Progenitor cell of endocrine pancreas (in vitro differentiated cells): Measurements from ENCODE around the gene GLRX. TPM values are rescaled to one million over a fixed set of nuclear protein-coding genes. Genes with fewer than 3 reads are reported as not detected.
"Not testable (repeated sequence)": the region's sequence is repeated elsewhere in the genome, so short reads cannot be mapped to it uniquely, and the experiment has no call there.

Source experiments
- DNase-seq: peaks from one replicate; pipeline ENCODE4 v3.0.0; 2021; ENCODE audit warnings: low spot score; ENCODE audit not compliant: unreplicated experiment
- H3K27ac Mint-ChIP-seq: 2 replicates; pipeline ENCODE4 v1.8.0; 2021; ENCODE audit warnings: mild to moderate bottlenecking, moderate library complexity, mixed read lengths
- H3K27me3 Mint-ChIP-seq: 2 replicates; pipeline ENCODE4 v1.8.0; 2021; ENCODE audit warnings: mixed read lengths
- H3K36me3 Mint-ChIP-seq: 2 replicates; pipeline ENCODE4 v1.8.0; 2022; ENCODE audit warnings: mixed read lengths; ENCODE audit not compliant: insufficient read depth
- H3K4me1 Mint-ChIP-seq: 2 replicates; pipeline ENCODE4 v1.8.0; 2021; ENCODE audit warnings: low read depth, mixed read lengths
- H3K4me3 Mint-ChIP-seq: 2 replicates; pipeline ENCODE4 v1.8.0; 2021; ENCODE audit warnings: low read depth, mild to moderate bottlenecking, moderate library complexity, mixed read lengths
- H3K9me3 Mint-ChIP-seq: 2 replicates; pipeline ENCODE4 v1.8.0; 2021; ENCODE audit warnings: low read depth, mixed read lengths
- long read RNA-seq: library from polyadenylated mRNA; unstranded; transcript quantifications from one replicate; pipeline ENCODE4 v2.0.0, GENCODE V29; 2020
- total RNA-seq: library from RNA; stranded (reverse); gene quantifications from 2 replicates; pipeline ENCODE4 v1.2.1, GENCODE V29; 2021
- TF ChIP-seq, protein P1 (sequence below): fragments of 200-600 bp; sonication (generic); IDR thresholded peaks from one replicate; pipeline ENCODE4 v1.5.0; 2021; ENCODE audit warnings: antibody characterized with exemption, mild to moderate bottlenecking; ENCODE audit not compliant: unreplicated experiment

Gene GLRX, protein sequence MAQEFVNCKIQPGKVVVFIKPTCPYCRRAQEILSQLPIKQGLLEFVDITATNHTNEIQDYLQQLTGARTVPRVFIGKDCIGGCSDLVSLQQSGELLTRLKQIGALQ
- total RNA-seq, result 11.6 and 12.7 TPM in 2 replicates
- long read RNA-seq, partial matches to known transcripts, result 0 of 11 reads
- long read RNA-seq, other reads (novel, unspliced or antisense), result 7 of 11 reads

DNA sequence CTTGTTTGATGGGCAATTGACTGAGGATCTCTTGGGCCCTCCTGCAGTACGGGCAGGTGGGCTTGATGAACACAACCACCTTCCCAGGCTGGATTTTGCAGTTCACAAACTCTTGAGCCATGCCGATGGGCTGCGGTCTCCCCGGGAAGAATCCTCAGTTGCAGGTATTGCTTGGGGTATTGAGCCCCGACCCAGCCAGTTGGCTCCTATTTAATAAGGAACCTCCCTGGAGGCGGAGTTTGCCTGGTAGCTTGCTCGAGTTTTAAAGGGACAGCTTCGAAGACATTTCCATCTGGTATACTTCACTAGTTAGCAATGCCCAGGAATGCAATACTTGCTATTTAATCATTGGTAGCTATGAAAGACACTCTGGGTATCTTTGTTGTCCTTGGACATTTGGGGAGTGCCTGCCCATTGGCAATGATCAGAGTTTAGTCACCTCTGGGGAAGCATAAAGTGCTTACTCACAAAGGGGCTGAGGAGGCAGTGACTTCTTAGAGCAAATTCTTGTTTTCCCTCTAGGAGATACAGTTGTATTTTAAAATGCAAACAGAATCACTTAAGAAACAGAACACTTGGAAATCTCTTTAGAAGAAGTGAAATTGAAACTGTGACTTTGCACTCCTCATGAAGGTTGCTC is at the start of gene GLRX:
GLRX (minus strand) TSS at position 185 of the 640 bp plus-strand sequence; CDS start at position 121, 64 bp downstream.
- H3K4me1 Mint-ChIP-seq, result peaks cover 32% of the 10 kb centered on the region
- no peaks in the 10 kb centered on the region for H3K36me3 Mint-ChIP-seq
- no peaks in the 10 kb centered on the region for H3K9me3 Mint-ChIP-seq
- peaks cover 4% of the 10 kb centered on the region for H3K27me3 Mint-ChIP-seq
- H3K27ac Mint-ChIP-seq, result peak within 1 kb of the TSS; percentile 92
- DNase-seq, result peak; percentile 10
- H3K4me3 Mint-ChIP-seq, result peak within 1 kb of the TSS; percentile 88
- TF ChIP-seq, protein P1, sequence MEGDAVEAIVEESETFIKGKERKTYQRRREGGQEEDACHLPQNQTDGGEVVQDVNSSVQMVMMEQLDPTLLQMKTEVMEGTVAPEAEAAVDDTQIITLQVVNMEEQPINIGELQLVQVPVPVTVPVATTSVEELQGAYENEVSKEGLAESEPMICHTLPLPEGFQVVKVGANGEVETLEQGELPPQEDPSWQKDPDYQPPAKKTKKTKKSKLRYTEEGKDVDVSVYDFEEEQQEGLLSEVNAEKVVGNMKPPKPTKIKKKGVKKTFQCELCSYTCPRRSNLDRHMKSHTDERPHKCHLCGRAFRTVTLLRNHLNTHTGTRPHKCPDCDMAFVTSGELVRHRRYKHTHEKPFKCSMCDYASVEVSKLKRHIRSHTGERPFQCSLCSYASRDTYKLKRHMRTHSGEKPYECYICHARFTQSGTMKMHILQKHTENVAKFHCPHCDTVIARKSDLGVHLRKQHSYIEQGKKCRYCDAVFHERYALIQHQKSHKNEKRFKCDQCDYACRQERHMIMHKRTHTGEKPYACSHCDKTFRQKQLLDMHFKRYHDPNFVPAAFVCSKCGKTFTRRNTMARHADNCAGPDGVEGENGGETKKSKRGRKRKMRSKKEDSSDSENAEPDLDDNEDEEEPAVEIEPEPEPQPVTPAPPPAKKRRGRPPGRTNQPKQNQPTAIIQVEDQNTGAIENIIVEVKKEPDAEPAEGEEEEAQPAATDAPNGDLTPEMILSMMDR, result no peak

DNA sequence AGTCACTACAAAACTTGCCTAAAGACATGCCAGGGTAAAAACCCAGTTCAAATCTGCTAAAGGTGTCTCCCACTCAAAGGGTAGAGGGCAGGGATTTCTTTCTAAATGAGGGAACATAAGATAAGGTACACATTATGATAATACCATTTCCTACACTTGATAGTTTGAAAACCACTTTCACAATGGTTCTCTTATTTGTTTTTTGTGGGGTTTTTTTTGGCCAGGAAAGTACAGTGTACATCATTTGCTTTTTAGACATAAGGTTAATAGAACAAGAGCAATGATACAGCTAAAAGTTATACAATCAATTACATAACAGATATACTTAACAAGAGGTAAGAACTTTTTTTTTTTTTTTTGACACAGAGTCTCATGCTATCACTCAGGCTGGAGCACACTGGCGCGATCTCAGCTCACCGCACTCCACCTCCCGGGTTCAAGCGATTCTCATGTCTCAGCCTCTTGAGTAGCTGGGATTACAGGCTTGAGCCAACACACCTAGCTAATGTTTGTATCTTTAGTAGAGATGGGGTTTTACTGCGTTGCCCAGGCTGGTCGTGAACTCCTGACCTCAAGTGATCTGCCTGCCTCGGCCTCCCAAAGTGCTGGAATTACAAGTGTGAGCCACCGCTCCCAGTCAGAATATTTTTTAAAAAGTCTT is 48.8 kb upstream of the GLRX start:
- no peak overlapping the region for H3K4me3 Mint-ChIP-seq
- peaks cover 4% of the 10 kb centered on the region for H3K4me1 Mint-ChIP-seq
- H3K27ac Mint-ChIP-seq, result no peak overlapping the region
- TF ChIP-seq, protein P1, result no peak
- no peak for DNase-seq
- peaks cover 8% of the 10 kb centered on the region for H3K9me3 Mint-ChIP-seq
- H3K36me3 Mint-ChIP-seq, result no peaks in the 10 kb centered on the region
- H3K27me3 Mint-ChIP-seq, result no peaks in the 10 kb centered on the region

DNA sequence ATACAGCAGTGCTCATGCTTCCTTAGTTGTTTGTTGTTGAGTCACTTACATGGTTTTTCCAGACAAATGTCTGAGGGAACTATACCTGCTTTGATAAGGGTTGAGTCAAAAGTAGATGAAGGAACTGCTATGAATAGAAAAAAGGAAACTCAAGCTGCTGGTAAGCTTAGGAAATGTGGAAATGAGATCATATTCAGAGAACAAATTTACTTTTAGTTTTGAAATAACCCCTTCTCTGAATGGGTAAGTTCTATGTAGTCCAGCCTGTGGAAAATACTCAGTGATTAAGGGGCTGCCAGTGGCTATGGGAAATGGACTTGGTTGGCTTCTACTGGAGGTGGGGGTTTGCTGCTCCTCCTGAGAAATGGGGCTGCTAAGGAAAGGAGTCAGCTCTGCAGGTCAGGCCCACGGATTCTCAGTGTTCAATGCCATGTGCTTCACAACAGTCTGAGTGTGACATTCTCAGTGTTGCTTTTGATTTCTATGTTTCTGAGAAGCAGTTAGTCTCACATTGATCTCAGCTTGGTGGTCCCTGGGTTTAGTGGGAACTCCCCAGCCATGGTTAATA is 47.7 kb upstream of the GLRX start:
- Mint-ChIP-seq H3K9me3 (peaks cover 8% of the 10 kb centered on the region), H3K4me1 (peaks cover 8% of the 10 kb centered on the region), H3K27ac (peak overlapping the region; percentile 52), H3K36me3 (no peaks in the 10 kb centered on the region), H3K4me3 (no peak overlapping the region), H3K27me3 (no peaks in the 10 kb centered on the region)
- TF ChIP-seq, protein P1, result no peak
- DNase-seq, result no peak

DNA sequence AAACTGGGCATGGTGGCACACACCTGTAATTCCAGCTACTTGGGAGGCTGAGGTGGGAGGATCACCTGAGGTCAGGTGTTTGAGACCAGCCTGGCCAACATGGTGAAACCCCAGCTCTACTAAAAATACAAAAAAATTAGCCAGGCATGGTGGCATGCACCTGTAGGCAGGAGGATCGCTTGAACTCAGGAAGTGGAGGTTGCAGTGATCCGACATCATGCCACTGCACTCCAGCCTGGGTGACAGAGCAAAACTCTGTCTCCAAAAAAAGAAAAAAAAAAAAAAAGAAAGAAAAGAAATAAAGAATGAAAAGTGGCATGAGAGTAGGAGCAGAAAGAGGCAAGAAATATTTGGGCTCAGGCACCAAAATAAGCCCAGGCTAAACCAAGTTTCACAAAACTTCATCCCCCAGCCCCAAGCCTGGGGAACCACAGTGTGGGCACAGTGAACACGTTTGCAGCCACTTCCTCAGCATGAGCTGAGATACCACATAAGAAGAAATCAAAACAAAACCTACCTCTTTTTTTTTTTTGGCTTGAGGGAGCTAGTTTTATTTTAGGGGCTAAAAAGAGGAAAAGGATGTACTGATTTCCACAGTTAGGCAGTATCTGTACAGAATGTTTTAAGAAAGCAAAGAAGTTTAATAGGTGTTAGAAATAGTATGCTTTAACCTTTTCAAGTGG is 46.8 kb upstream of the GLRX start:
- peaks cover 15% of the 10 kb centered on the region for H3K4me1 Mint-ChIP-seq
- H3K27me3 Mint-ChIP-seq, H3K4me3 Mint-ChIP-seq, H3K36me3 Mint-ChIP-seq, DNase-seq: not testable (repeated sequence)
- peak overlapping the region; percentile 41 for H3K27ac Mint-ChIP-seq
- H3K9me3 Mint-ChIP-seq, result peaks cover 10% of the 10 kb centered on the region

DNA sequence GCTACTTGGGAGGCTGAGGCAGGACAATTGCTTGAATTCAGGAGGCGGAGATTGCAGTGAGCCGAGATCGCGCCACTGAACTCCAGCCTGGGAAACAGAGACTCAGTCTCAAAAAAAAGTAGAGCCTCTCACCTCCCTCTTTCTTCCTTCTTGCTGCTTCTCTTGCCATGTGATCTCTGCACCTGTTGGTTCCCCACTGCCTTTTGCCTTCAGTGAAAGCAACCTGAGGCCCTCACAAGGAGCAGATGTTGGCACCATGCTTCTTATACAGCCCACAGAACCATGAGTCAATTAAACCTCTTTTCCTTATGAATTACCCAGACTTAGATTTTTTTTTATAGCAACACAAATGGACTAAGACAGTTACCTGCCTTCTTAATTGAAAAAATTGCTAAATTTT is 45.6 kb upstream of the GLRX start:
- Mint-ChIP-seq H3K4me3 (no peak overlapping the region), H3K27ac (no peak overlapping the region), H3K4me1 (peaks cover 24% of the 10 kb centered on the region), H3K27me3 (no peaks in the 10 kb centered on the region), H3K9me3 (peaks cover 6% of the 10 kb centered on the region), H3K36me3 (no peaks in the 10 kb centered on the region)
- no peak for DNase-seq
- TF ChIP-seq, protein P1, result no peak
